Testis (tissue), 3 donors: ENCODE measurements around the gene NFIA. TPM values are rescaled to one million over a fixed set of nuclear protein-coding genes. Genes with fewer than 3 reads are reported as not detected.

Experiments
- DNase-seq: peaks from one replicate; pipeline ENCODE4 v3.0.0-alpha.2; 2019
- H3K27ac ChIP-seq, 2 donors: fragments of 200-600 bp; sonication (generic); one replicate each; pipeline ENCODE4 v1.5.1; 2019
- H3K27me3 ChIP-seq: fragments of 200-600 bp; sonication (generic); one replicate; pipeline ENCODE4 v1.5.1; 2019
- H3K36me3 ChIP-seq: fragments of 200-600 bp; sonication (generic); one replicate; pipeline ENCODE4 v1.5.1; 2017; ENCODE audit warnings: low read depth; ENCODE audit errors: missing control alignments
- H3K4me1 ChIP-seq: fragments of 200-600 bp; sonication (generic); one replicate; pipeline ENCODE4 v1.5.1; 2019
- H3K4me3 ChIP-seq, 2 donors: fragments of 200-600 bp; sonication (generic); one replicate each; pipeline ENCODE4 v1.5.1; 2017 to 2019
- H3K9me3 ChIP-seq: fragments of 200-600 bp; sonication (generic); one replicate; pipeline ENCODE4 v1.5.1; 2017
- CTCF ChIP-seq, 3 experiments: fragments of 450-650 bp in 2 of 3; fragments of 200-600 bp in 1 of 3; sonication (generic) in 1 of 3; IDR thresholded peaks; one replicate each; pipeline ENCODE4 v1.5.1; 2016 to 2019; ENCODE audit warnings: antibody characterized with exemption in 3 of 3, mild to moderate bottlenecking in 2 of 3, moderate library complexity in 1 of 3
- POLR2A ChIP-seq: fragments of 450-650 bp; IDR thresholded peaks from one replicate; pipeline ENCODE4 v1.6.1; 2017; ENCODE audit warnings: antibody characterized with exemption, mild to moderate bottlenecking, moderate library complexity
- WGBS, 2 donors: methylation state at CpG; one replicate each; pipeline ENCODE4 v1.1.5; 2018; 5-methylcytosine and 5-hydroxymethylcytosine counted together
- intact Hi-C: fragments of 100-400 bp; cut with DNase I; formaldehyde crosslinking; loops from one replicate; pipeline ENCODE4 v1.15.1; 2023; ENCODE audit warnings: low total_unique reads
- polyA plus RNA-seq: library from polyadenylated mRNA; stranded (reverse); fragments of 350-450 nt; fragmentation: Illumina TruSeq; extraction: RNeasy Lipid Tissue Mini Kit (QIAGEN cat#74804); gene quantifications from one replicate; pipeline ENCODE4 v1.2.3, GENCODE V29; 2014; ENCODE audit warnings: low read depth, low replicate concordance; ENCODE audit not compliant: insufficient read depth
- total RNA-seq, 2 donors: library from RNA; depleted of rRNA; stranded (reverse); fragments of >200 nt; gene quantifications; one replicate each; pipeline ENCODE4 v1.2.3, GENCODE V29; 2016

Gene NFIA
- total and polyA plus RNA-seq, 3 donors from 2014 or later, result 11.6 to 78.9 (median 53.5) TPM

GRCh38 chr1:61174060-61174795 is 91.9 kb downstream of the NFIA start:
- no peaks in the 10 kb centered on the region for H3K27me3 ChIP-seq
- no peak for TF ChIP-seq POLR2A
- TF ChIP-seq CTCF (IDR thresholded peaks at IDR 0.05), result no peak
- peaks cover 43% of the 10 kb centered on the region for H3K4me1 ChIP-seq
- H3K36me3 ChIP-seq, result no peaks in the 10 kb centered on the region
- DNase-seq, result no peak
- no peak overlapping the region for H3K4me3 ChIP-seq
- WGBS, 2 donors, result 83 to 93% methylated on average over 5 of the region's 5 CpGs
- H3K9me3 ChIP-seq, result no peaks in the 10 kb centered on the region
- no peak overlapping the region for H3K27ac ChIP-seq
- intact Hi-C loops, result no loop called here

- peak overlapping the region in 1 of 2 donors; percentile 5 for H3K27ac ChIP-seq
- no peaks in the 10 kb centered on the region for H3K27me3 ChIP-seq
- no peak overlapping the region for H3K4me3 ChIP-seq
- TF ChIP-seq CTCF (IDR thresholded peaks at IDR 0.05), result no peak
- TF ChIP-seq POLR2A, result no peak
- 87 to 89% methylated on average over 6 of the region's 6 CpGs for WGBS, 2 donors
- H3K4me1 ChIP-seq, result peaks cover 34% of the 10 kb centered on the region
- H3K36me3 ChIP-seq, result no peaks in the 10 kb centered on the region
- H3K9me3 ChIP-seq, result no peaks in the 10 kb centered on the region
- DNase-seq, result no peak
- intact Hi-C loops, result no loop called here
These were observed 93.6 kb downstream of the NFIA start for GRCh38 chr1:61175976-61176375.

GRCh38 chr1:61181067-61182038 is 99.0 kb downstream of the NFIA start:
- H3K4me1 ChIP-seq, result peaks cover 31% of the 10 kb centered on the region
- intact Hi-C loops, result no loop called here
- WGBS, 2 donors, result 96 to 100% methylated on average over 1 of the region's 1 CpG
- H3K9me3 ChIP-seq, result no peaks in the 10 kb centered on the region
- H3K27ac ChIP-seq, result no peak overlapping the region
- H3K36me3 ChIP-seq, result no peaks in the 10 kb centered on the region
- no peak overlapping the region for H3K4me3 ChIP-seq
- TF ChIP-seq CTCF (IDR thresholded peaks at IDR 0.05), result no peak
- no peak for TF ChIP-seq POLR2A
- DNase-seq, result no peak
- H3K27me3 ChIP-seq, result no peaks in the 10 kb centered on the region

GRCh38 chr1:61182049-61182448 is 99.7 kb downstream of the NFIA start:
- TF ChIP-seq POLR2A (no peak), CTCF (IDR thresholded peaks at IDR 0.05) (no peak)
- no peaks in the 10 kb centered on the region for H3K9me3 ChIP-seq
- H3K27me3 ChIP-seq, result no peaks in the 10 kb centered on the region
- intact Hi-C loops, result no loop called here
- 25 to 29% methylated on average over 2 of the region's 2 CpGs for WGBS, 2 donors
- H3K4me1 ChIP-seq, result peaks cover 31% of the 10 kb centered on the region
- no peak for DNase-seq
- H3K36me3 ChIP-seq, result no peaks in the 10 kb centered on the region
- no peak overlapping the region for H3K4me3 ChIP-seq
- peak overlapping the region in 1 of 2 donors; percentile 81 for H3K27ac ChIP-seq
